ENCODE measurements around the gene ANGPTL3. TPM values are rescaled to one million over a fixed set of nuclear protein-coding genes. Genes with fewer than 3 reads are reported as not detected.

Gene ANGPTL3
- total and polyA plus RNA-seq, 2 of the 8 experiments (the other 6 are each of a cell fraction or from before 2014, with no cell fraction given) = not detected

DNA sequence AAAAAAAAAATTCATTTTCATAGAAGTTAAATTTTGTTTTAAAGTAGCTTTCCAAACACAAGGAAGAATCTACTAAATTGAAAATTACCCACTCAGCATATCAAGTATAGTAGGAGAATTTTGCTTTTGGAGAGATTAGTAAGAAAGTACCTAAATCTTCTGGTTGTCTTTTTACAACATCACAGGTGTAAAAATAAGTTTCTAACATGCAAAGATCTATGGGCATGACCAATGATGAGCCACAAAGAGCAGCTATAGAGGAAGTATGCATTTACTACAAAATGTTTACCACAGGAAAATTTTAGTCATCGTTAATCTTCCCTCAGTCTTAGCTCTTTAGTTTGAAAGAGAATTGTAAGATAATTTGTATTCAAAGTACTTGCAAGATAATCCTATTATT, 28.1 kb downstream of the ANGPTL3 start:
- ChIA-PET CTCF (ENCODE audit: partially characterized antibody) (interaction anchor here (0.8 kb wide), 1 partner anchor 88 kb away, joined by 4 read pairs; no protein-coding TSS in a partner anchor), POLR2A (ENCODE audit: partially characterized antibody) (no interaction called here)
- no peak overlapping the region for H2BK5ac ChIP-seq (ENCODE audit: low read depth, low read length)
- no peak overlapping the region for H4K8ac ChIP-seq (ENCODE audit: extremely low read depth, insufficient read depth, low read length)
- no peak overlapping the region for H2BK12ac ChIP-seq (ENCODE audit: low read depth, low read length)
- peaks cover 0 to 2% (median 0%) of the 10 kb centered on the region in 4 experiments; a peak in 3 of 8 replicates for H3K36me3 ChIP-seq (ENCODE audit: control insufficient read depth in 2 of 4, insufficient read depth in 4 of 4, low read length in 3 of 4)
- no peak overlapping the region for H2BK20ac ChIP-seq (ENCODE audit: low read length)
- no peaks in the 10 kb centered on the region for H3K79me2 ChIP-seq (ENCODE audit: control insufficient read depth in 1 of 2, insufficient read depth in 2 of 2, low read length in 2 of 2)
- no peak overlapping the region for H2AK5ac ChIP-seq (ENCODE audit: low read depth, low read length)
- DNase-seq (ENCODE audit: low read depth in 1 of 2, low spot score in 2 of 2) (no peak), FAIRE-seq (no peak)
- H3K79me1 ChIP-seq (ENCODE audit: low read depth, low read length) = peaks cover 2% of the 10 kb centered on the region; the same call in 1 of the 2 replicates
- H4K91ac ChIP-seq (replicated peaks; ENCODE audit: insufficient read length, low read length) = no peak overlapping the region
- H3K4me2 ChIP-seq (ENCODE audit: insufficient read depth in 1 of 2, low read depth in 2 of 2, low read length in 2 of 2) = no peak overlapping the region
- H3K4ac ChIP-seq (replicated peaks; ENCODE audit: insufficient read length, low read depth, low read length) = no peak overlapping the region
- no peak overlapping the region for H3K14ac ChIP-seq (ENCODE audit: insufficient read length)
- no peaks in the 10 kb centered on the region for H3K27me3 ChIP-seq (replicated peaks in 1 of 4; ENCODE audit: control insufficient read depth in 3 of 4, extremely low read depth in 1 of 4, insufficient read depth in 3 of 4, low read length in 3 of 4)
- no peak overlapping the region for H3K18ac ChIP-seq (ENCODE audit: extremely low read depth, low read length)
- H3K9ac ChIP-seq (replicated peaks in 1 of 4; ENCODE audit: extremely low read depth in 1 of 4, low read depth in 3 of 4, low read length in 3 of 4) = no peak overlapping the region
- no peak overlapping the region for H3K23ac ChIP-seq (ENCODE audit: insufficient read length)
- H2AFZ ChIP-seq (ENCODE audit: low read length) = no peak overlapping the region
- H4K20me1 ChIP-seq (replicated peaks in 1 of 2; ENCODE audit: control insufficient read depth in 1 of 2, insufficient read depth in 2 of 2, low read length in 2 of 2) = no peaks in the 10 kb centered on the region
- no peak overlapping the region for H4K5ac ChIP-seq (ENCODE audit: insufficient read length, low read depth, low read length)
- no peaks in the 10 kb centered on the region for H3K9me3 ChIP-seq (ENCODE audit: insufficient read depth in 2 of 2, low read depth in 1 of 2, low read length in 1 of 2)
- H3K4me1 ChIP-seq (replicated peaks in 1 of 4; ENCODE audit: control insufficient read depth in 3 of 4, insufficient read depth in 4 of 4, low read length in 3 of 4) = peaks cover 0 to 3% (median under 1%) of the 10 kb centered on the region in 4 experiments; a peak in 1 of 7 replicates
- WGBS, 2 experiments (ENCODE audit: extremely low coverage in 1 of 2, insufficient coverage in 1 of 2, insufficient read length in 1 of 2, insufficient replicate concordance in 2 of 2, low coverage in 1 of 2, low lambda C conversion rate in 2 of 2, missing lambda C conversion rate in 1 of 2) = 97% methylated on average over 1 of the region's 1 CpG; no CpG with 5 or more reads in 1 of the 2 experiments
- H2BK15ac ChIP-seq (ENCODE audit: low read length) = no peak overlapping the region
- no peak overlapping the region for H3K56ac ChIP-seq (replicated peaks; ENCODE audit: insufficient read length, low read depth, low read length)
- H3K4me3 ChIP-seq (ENCODE audit: extremely low read depth in 1 of 4, insufficient read depth in 2 of 4, low read depth in 3 of 4, low read length in 4 of 4) = no peak overlapping the region
- no peak overlapping the region for H2BK120ac ChIP-seq (replicated peaks; ENCODE audit: low read depth, low read length)
- no peaks in the 10 kb centered on the region for H3K23me2 ChIP-seq (ENCODE audit: low read depth, low read length)
- no peak overlapping the region for H3K27ac ChIP-seq (ENCODE audit: low read depth, low read length)
- TF ChIP-seq SP1 (IDR thresholded peaks at IDR 0.05; ENCODE audit: low read depth, low read length) = no peak

Data from H1 (cell line).